HUDEP-2 (cell line): Measurements from ENCODE around the gene PLAC8L1.

Experiments
- DNase-seq, 76 experiments: peaks; one replicate each; lab custom pipeline; 2025; ENCODE audit not compliant: unreplicated experiment in 76 of 76; lab: John Stamatoyannopoulos, UW

PLAC8L1 gene

DNA sequence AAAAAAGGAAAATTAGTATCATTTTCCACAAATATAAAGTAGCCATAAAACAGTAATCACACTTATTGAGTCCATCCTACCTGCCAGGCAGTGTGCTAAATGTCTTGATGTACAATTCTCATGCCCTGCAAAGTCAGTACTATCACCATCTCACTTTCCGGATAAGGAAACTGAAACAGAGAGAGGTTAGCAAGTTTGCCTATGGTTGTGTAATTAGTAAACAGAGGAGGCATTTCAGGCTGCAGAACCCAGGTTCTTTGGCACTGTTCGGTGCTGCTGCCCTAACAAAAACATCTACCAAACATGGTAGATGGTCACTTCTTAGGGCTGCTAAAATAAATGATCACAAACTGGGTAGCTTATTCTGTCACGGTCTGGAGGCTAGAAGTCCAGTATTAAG, 22.6 kb downstream of the PLAC8L1 start:
- no peak for DNase-seq

DNA sequence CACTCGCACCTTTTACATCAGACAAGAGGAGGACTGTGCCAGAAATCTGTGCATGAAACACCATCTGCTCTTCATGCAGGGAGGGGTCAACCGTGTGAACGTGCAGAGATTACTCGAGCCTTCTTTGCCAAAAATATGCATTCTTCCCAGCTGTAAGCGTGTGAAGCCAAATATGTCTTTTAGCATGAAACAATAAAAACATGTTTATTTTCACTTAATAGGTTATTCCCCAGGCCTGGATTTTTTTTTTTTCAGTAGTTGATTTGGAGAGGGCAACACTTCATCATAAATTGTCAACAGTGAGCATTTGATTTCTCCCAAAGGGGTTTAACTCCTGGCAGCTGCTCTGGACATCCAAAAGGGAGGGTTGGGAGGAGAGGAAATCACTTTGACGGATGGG, 23.8 kb downstream of the PLAC8L1 start:
- DNase-seq, result no peak

DNA sequence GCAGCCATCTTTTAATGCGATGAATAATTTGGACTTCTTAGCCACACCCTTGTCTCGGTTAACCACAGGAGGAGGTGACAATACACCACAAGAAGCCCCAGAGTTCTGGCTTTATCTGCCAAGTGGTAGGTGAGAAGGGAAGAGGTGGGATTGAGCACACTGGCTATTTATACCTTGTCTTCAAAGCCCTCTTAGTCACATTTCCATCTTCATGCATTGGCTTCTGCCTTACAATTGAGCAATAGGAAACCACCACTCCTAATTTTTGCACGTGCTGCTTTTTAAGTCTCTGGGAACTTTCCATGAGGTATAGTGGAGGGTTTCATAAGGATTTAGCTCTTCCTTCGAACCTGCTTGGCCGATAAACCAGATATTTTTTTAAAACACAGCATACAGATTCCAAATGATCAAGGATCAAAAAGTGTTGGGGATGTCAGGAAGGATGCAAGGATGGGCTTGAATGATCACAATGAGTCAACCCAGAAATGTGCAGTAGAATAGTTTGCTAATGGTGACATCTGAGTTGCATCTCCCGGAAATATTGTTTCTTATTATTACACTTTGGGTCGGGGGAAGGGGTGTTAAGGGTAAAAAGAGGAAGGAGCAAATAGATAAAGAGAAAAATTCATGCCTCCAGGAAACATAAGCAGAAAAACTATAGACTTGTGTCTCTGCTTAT, 25.5 kb downstream of the PLAC8L1 start:
- peak in 10 of 76 experiments; percentile 5 to 26 (median 9) for DNase-seq

DNA sequence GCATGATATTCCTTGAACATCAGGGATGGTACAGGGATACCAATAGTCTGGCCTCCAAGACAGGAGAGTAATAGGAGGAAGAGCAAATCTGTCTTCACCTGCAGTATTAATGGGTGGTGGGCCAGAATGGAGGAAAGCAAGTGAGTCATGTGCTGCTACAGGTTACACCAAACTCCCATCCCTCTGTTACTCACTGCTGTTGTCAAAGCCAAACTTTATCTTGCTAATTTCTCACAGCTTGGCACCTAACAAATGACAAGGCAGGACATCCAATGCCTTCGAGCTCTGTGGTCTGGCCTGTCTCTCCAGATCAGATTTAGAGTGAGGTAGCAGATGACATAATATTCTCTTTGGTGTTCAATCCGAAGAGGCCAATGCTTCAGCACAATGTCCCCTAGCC, 26.8 kb downstream of the PLAC8L1 start:
- no peak for DNase-seq

GRCh38 chr5:146076455-146076854, 28.9 kb downstream of the PLAC8L1 start:
- DNase-seq, result no peak

DNA sequence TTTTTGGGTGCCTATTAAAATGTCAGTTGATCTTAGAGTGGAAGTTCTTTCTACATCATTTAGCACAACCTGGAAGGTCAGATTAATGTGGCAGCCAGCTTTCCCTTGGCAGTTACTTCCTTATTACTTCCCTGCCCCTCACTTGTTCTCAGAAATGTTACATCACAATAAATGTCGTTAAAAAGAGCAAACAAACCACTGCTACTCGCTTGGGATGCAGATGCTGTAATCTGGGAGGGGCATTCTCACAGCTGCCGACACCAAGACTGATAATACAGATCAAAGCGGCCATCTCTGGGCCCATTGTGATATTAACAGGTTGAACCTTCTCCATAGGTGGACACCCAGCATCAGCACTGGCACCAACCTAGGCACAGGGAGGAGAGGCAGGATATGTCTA, 29.3 kb downstream of the PLAC8L1 start:
- DNase-seq, result no peak

GRCh38 chr5:146073239-146073900, 32.0 kb downstream of the PLAC8L1 start:
- no peak for DNase-seq

DNA sequence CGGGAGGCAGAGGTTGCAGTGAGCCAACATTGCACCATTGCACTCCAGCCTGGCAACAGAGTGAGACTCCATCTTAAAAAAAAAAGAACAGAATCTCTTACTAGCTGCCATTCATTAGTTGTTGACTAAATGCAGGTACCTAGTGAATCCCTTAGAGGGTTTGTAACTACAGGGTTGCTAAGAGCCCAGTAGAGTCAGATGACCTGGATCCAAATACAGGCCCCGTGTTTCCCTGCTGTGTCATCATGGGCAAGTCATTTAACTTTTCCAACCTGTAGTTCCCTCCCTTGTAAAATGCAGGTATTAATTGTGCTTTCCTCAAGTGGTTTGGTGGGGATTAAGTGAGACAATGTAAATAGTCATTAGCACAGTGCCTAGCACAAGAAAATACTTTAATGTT, 32.8 kb downstream of the PLAC8L1 start:
- DNase-seq, result no peak

DNA sequence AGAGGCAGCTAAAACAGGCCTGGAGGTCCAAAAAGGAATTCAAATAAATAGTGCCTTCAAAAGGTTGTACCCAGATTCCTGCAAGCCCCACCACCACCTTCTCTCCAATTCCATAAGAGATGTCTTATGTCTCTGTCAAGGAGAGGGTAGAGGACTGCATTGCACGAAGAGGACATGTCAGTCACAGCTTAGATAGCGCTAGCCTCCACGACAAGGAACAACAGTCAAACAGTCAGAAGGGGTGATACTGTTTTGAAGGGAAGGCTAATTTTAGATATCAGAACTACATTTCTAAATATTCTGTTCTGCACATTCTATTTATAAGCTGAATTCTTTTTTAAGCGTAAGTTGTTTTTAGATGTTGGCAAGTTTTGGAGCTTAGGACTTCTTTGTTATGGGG, 34.2 kb downstream of the PLAC8L1 start:
- no peak for DNase-seq

DNA sequence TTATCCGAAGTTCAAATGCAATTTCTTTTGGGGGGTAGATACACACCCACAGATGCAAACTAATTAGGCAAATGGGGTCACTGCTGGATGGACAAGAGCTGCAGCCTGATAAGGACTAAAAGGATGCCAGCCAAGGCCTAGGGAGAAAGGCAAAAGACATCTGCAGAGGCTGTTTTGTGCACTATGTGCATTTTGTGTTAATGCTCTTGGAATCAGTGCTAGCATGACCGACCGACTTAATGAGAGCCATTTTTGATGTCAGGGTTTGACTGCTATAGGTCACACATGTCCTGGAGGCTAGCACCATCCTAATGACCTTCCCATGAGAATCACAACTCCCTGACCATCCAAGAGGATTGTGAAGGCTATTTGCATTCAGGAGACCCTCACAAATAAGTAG, 34.6 kb downstream of the PLAC8L1 start:
- DNase-seq, result no peak

- DNase-seq, result no peak
Observed at GRCh38 chr5:146069780-146070099, 35.6 kb downstream of the PLAC8L1 start.

DNA sequence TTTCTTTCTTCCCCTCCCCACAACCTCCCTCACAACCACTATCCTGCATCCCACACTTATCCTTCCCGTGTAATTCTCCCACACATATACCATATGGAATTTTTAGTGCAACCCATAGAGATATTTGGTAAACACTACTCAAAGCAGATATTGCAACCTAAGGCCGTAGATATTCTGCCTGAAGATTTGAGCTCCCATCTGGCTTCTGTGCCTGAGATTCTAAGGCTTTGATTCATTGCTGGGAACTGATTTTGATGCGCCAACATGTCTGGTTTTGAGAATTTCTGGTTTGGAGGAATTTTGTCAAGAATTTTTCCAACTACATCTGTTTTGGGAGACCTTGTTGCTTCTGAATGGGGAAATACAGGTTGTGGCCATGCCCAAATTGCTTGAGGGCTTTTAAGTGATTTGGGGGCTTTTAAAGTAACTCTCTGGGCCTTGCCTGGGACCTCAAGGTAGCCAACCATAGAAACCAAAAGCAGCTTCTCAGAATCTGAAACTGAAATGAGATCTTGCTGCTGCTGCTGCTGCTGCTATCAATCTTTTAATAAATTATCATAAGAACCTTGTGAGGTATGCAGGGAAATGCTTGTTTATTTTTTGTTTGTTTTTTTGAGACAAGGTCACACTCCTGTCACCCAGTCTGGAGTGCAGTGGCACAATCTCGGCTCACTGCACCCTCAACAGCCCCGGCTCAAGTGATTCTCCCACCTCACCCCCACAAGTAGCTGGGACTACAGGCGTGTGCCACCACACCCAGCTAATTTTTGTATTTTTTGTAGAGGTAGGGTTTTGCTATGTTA, 36.2 kb downstream of the PLAC8L1 start:
- no peak for DNase-seq

GRCh38 chr5:146068206-146068605, 37.2 kb downstream of the PLAC8L1 start:
- DNase-seq, result no peak

- no peak for DNase-seq
Observed at GRCh38 chr5:146066968-146067367, 38.4 kb downstream of the PLAC8L1 start.

- DNase-seq, result no peak
Observed at GRCh38 chr5:146060221-146060585, 45.2 kb downstream of the PLAC8L1 start.

DNA sequence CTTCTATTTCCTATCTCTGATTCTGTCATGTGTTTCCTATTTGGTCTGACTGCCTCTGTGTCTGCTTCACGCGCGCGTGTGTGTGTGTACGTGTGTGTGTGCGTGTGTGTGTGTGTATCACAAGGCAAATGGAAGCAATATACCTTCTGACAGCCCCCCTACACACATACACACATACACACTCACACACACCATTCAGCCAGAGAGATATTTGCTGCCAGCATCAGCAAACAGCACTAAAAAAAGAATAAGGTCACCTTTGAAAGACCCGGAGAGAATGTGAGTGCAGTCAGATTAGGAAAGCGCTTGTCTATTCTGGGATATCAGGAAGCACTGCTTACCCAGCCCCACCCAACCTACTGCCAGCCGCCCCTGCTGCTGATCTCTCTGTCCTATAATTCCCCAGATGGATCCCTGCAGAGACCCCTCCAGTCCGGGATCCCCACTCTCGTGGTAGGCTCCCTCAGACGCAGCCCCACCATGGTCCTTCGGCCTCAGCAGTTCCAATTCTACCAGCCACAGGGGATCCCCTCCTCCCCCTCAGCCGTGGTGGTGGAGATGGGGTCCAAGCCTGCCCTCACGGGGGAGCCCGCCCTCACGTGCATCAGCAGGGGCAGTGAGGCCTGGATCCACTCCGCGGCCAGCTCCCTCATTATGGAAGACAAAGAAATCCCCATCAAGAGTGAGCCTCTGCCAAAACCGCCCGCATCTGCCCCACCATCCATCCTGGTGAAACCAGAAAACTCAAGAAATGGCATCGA, 45.7 kb downstream of the PLAC8L1 start:
- DNase-seq, result no peak

- DNase-seq, result no peak
Observed at GRCh38 chr5:146055432-146055831, 49.9 kb downstream of the PLAC8L1 start.

DNA sequence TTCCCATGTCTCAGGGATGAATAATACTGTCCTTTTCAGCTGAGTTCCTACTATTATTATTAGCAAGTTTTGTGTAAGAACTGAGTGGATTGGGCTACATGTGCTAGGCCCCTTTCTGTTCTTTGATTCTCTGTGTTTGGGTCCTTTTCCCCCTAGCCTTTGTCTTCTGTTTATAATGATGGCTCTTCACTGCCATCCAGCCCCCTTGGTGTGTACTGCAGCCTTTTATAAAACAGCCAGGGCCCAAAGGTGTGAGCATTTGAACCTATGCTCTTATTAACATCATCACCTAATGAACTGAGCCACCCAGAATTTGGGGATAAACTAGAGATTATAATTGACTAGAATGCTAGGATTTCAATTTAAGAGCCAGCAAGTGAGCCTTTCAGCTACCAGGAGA, 52.6 kb downstream of the PLAC8L1 start:
- DNase-seq, result peak in 1 of 76 experiments; percentile 6

GRCh38 chr5:146051678-146052077, 53.7 kb downstream of the PLAC8L1 start:
- DNase-seq, result no peak

- DNase-seq, result no peak
Observed at GRCh38 chr5:146050086-146050485, 55.3 kb downstream of the PLAC8L1 start.

DNA sequence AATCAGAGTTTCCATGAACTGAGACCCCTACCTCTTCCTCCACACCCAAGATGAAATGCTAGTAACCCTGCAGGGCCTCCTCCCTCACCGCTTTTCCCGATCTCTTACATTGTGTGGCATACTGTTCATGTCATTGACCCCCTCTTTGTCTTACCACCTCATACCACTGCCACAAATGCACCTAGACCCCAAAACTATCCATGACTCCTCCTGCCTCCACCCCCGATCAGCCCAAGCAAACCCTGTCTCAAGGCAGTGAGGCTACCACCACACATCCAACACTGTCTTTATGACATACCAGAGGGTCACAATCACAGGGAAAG, 55.7 kb downstream of the PLAC8L1 start:
- DNase-seq, result no peak
